Measurements from ENCODE around the gene RAB3C. TPM values are rescaled to one million over a fixed set of nuclear protein-coding genes. Genes with fewer than 3 reads are reported as not detected.

RAB3C gene
- total RNA-seq, 3 donors from 2014 or later: 0.29 to 6.1 (median 2.6) TPM

DNA sequence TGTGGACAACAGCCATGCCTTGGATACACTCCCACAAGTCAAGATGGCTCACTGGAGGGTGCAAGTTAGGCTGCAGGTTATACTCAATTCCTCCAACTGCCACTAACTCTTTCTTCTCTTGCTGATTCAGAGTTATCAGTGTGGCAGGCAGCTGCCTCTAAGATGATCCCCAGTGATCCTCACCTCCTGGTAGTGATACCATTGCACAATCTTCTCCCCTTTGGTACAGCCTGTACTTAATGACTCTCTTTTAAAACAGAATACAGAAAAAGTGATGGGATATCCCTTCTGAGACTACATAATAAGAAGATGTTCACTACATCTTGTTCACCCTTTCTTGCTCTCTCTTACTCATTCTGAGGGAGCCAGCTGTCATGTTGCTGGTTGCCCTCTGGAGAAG is 323.1 kb downstream of the RAB3C start:
- H3K27me3 ChIP-seq: no peaks in the 10 kb centered on the region
- no peak overlapping the region for H3K4me3 ChIP-seq
- DNase-seq (ENCODE audit: low spot score in 2 of 2): no peak
- no peak overlapping the region for H3K27ac ChIP-seq
- no peaks in the 10 kb centered on the region for H3K9me3 ChIP-seq
- no peak for TF ChIP-seq CTCF (IDR thresholded peaks at IDR 0.05)
- no peak for TF ChIP-seq POLR2A (IDR thresholded peaks at IDR 0.05)
- TF ChIP-seq POLR2AphosphoS5 (IDR thresholded peaks at IDR 0.05): no peak
- H3K36me3 ChIP-seq: no peaks in the 10 kb centered on the region
- intact Hi-C loops (cut with DNase I; ENCODE audit: low total_unique reads): no loop called here
- no peaks in the 10 kb centered on the region for H3K4me1 ChIP-seq

Other genes with a start within 250 kb of the RAB3C start
- 100 to 1,000 TPM in 2 of 3 donors, 10 to 100 TPM in 1; 29.0 to 384 (median 177) TPM for gene PLK2, start 123.0 kb upstream of the RAB3C start, total RNA-seq
- gene GAPT, start 91.6 kb upstream of the RAB3C start, total RNA-seq: 1 to 10 TPM; 1.2 to 3.8 (median 1.3) TPM

All from breast epithelium (tissue), 4 donors.